ENCODE measurements around the gene VPS4A. TPM values are rescaled to one million over a fixed set of nuclear protein-coding genes. Genes with fewer than 3 reads are reported as not detected.
A peak's percentile ranks its signal among the peaks of the same experiment; 100 is the strongest.

The VPS4A gene
- total and polyA plus RNA-seq, 2 donors (not counting 1 experiment from before 2014, with no cell fraction given), result 33.1 to 43.8 TPM

- Histone ChIP-seq H3K4me3 (ENCODE audit: control extremely low read depth in 1 of 5, extremely low read depth in 1 of 5, insufficient read depth in 1 of 5, low read depth in 2 of 5, low read length in 4 of 5) (no peak overlapping the region), H3K9me3 (ENCODE audit: control extremely low read depth in 1 of 3, control insufficient read depth in 2 of 3, insufficient read depth in 1 of 3, low read length in 2 of 3) (peaks cover 0 to 6% (median 0%) of the 10 kb centered on the region in 3 donors), H4K20me1 (ENCODE audit: control insufficient read depth, insufficient read depth, low read length, poor library complexity, severe bottlenecking) (peaks cover 8% of the 10 kb centered on the region), H3K36me3 (replicated peaks in 1 of 2; ENCODE audit: control extremely low read depth in 1 of 2, control insufficient read depth in 1 of 2, extremely low read depth in 1 of 2, insufficient read depth in 2 of 2, low read length in 1 of 2) (no peaks in the 10 kb centered on the region), H3K4me2 (replicated peaks; ENCODE audit: low read depth, low read length, poor library complexity, severe bottlenecking) (no peak overlapping the region), H3K9ac (ENCODE audit: low read length) (no peak overlapping the region), H3K27ac (ENCODE audit: low read length in 2 of 2) (no peak overlapping the region), H2AFZ (ENCODE audit: insufficient read depth, low read depth, low read length, poor library complexity, severe bottlenecking) (no peak overlapping the region), H3K4me1 (ENCODE audit: control insufficient read depth in 2 of 2, insufficient read depth in 2 of 2, low read length in 2 of 2) (peaks cover 10 to 18% of the 10 kb centered on the region in 2 donors), H3K27me3 (replicated peaks in 1 of 4; ENCODE audit: control extremely low read depth in 1 of 4, control insufficient read depth in 3 of 4, insufficient read depth in 4 of 4, low read length in 3 of 4) (no peaks in the 10 kb centered on the region), H3K79me2 (ENCODE audit: control insufficient read depth, insufficient read depth, low read length) (peaks cover 14% of the 10 kb centered on the region)
- DNase-seq, result no peak
- WGBS (ENCODE audit: insufficient coverage), result 90% methylated on average over 2 of the region's 2 CpGs
- Mint-ChIP-seq H3K4me3 (no peak overlapping the region), H3K27ac (no peak overlapping the region), H3K9me3 (ENCODE audit: insufficient read depth) (no peaks in the 10 kb centered on the region), H3K4me1 (peaks cover 15% of the 10 kb centered on the region), H3K27me3 (no peaks in the 10 kb centered on the region)
- intact Hi-C loops (cut with micrococcal nuclease), result no loop called here
- ChIA-PET CTCF (no interaction called here), POLR2A (no interaction called here)
- ATAC-seq (ENCODE audit: low read depth), result no peak
- no peak for TF ChIP-seq CTCF (IDR thresholded peaks at IDR 0.05)
- TF ChIP-seq EZH2 (IDR thresholded peaks at IDR 0.05; ENCODE audit: borderline replicate concordance, insufficient read depth, low read depth, low read length, poor library complexity, severe bottlenecking), result no peak
These were observed 3.3 kb upstream of the VPS4A start for GRCh38 chr16:69307856-69308255.

GRCh38 chr16:69309316-69309715 lies 1.8 kb upstream of the VPS4A start:
- Histone ChIP-seq H2AFZ (ENCODE audit: insufficient read depth, low read depth, low read length, poor library complexity, severe bottlenecking) (no peak overlapping the region), H3K27ac (ENCODE audit: low read length in 2 of 2) (no peak overlapping the region), H3K27me3 (replicated peaks in 1 of 4; ENCODE audit: control extremely low read depth in 1 of 4, control insufficient read depth in 3 of 4, insufficient read depth in 4 of 4, low read length in 3 of 4) (no peaks in the 10 kb centered on the region), H3K4me2 (replicated peaks; ENCODE audit: low read depth, low read length, poor library complexity, severe bottlenecking) (no peak overlapping the region), H3K9me3 (ENCODE audit: control extremely low read depth in 1 of 3, control insufficient read depth in 2 of 3, insufficient read depth in 1 of 3, low read length in 2 of 3) (peaks cover 0 to 6% (median 0%) of the 10 kb centered on the region in 3 donors), H3K4me3 (ENCODE audit: control extremely low read depth in 1 of 5, extremely low read depth in 1 of 5, insufficient read depth in 1 of 5, low read depth in 2 of 5, low read length in 4 of 5) (no peak overlapping the region), H3K79me2 (ENCODE audit: control insufficient read depth, insufficient read depth, low read length) (peaks cover 29% of the 10 kb centered on the region), H3K4me1 (ENCODE audit: control insufficient read depth in 2 of 2, insufficient read depth in 2 of 2, low read length in 2 of 2) (peaks cover 10 to 23% of the 10 kb centered on the region in 2 donors), H3K9ac (ENCODE audit: low read length) (no peak overlapping the region), H4K20me1 (ENCODE audit: control insufficient read depth, insufficient read depth, low read length, poor library complexity, severe bottlenecking) (peaks cover 22% of the 10 kb centered on the region), H3K36me3 (replicated peaks in 1 of 2; ENCODE audit: control extremely low read depth in 1 of 2, control insufficient read depth in 1 of 2, extremely low read depth in 1 of 2, insufficient read depth in 2 of 2, low read length in 1 of 2) (peaks cover 0 to 3% of the 10 kb centered on the region in 2 experiments)
- ChIA-PET POLR2A (no interaction called here), CTCF (interaction anchor here (0.5 to 1.0 kb wide), 2 partner anchors 157 to 780 kb away, joined by 3 to 4 read pairs; no protein-coding TSS in a partner anchor)
- no peaks in the 10 kb centered on the region for H3K9me3 Mint-ChIP-seq (ENCODE audit: insufficient read depth)
- DNase-seq (no peak), ATAC-seq (ENCODE audit: low read depth) (no peak)
- peaks cover 21% of the 10 kb centered on the region for H3K4me1 Mint-ChIP-seq
- WGBS (ENCODE audit: insufficient coverage), result 91% methylated on average over 8 of the region's 12 CpGs
- peak overlapping the region; percentile 50 for H3K27ac Mint-ChIP-seq
- peak overlapping the region; percentile 57 for H3K4me3 Mint-ChIP-seq
- TF ChIP-seq CTCF (IDR thresholded peaks at IDR 0.05) (no peak), EZH2 (IDR thresholded peaks at IDR 0.05; ENCODE audit: borderline replicate concordance, insufficient read depth, low read depth, low read length, poor library complexity, severe bottlenecking) (no peak)
- intact Hi-C loops (cut with micrococcal nuclease), result no loop called here
- no peaks in the 10 kb centered on the region for H3K27me3 Mint-ChIP-seq

Measured in B cell (primary cell).